IPS-NIHi7 (cell line): ENCODE results near the gene PEMT.

Experiments used
- DNase-seq: peaks from one replicate; pipeline ENCODE4 v3.0.0; 2012; ENCODE audit warnings: mixed read lengths; ENCODE audit errors: extremely low spot score

Gene PEMT

GRCh38 chr17:17514993-17515933, 76.2 kb downstream of the PEMT start:
- peak; percentile 70 for DNase-seq

GRCh38 chr17:17514361-17514992, 77.0 kb downstream of the PEMT start:
- DNase-seq = no peak

DNA sequence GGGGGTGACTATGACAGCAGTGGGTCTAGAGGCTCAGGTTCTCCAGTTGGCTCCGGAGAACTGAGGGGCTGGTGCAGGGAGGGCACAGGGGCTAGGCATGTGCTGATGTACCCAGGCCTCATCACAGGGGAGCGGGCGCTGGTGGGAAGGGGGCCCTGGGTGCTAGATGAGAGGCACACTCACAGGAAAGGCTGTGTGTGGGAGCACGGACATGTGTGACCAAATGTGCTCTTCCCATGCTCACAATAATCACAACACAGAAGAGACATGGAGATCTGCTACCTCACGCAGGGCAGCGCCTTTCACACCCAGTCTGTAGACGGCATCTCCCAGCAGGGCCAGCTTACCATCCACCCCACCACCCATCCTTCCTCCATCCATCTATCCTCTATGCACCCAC, 77.9 kb downstream of the PEMT start:
- DNase-seq = no peak

- DNase-seq = no peak
Observed at GRCh38 chr17:17512866-17513265, 78.6 kb downstream of the PEMT start.

GRCh38 chr17:17511881-17512858, 79.3 kb downstream of the PEMT start:
- DNase-seq = no peak

DNA sequence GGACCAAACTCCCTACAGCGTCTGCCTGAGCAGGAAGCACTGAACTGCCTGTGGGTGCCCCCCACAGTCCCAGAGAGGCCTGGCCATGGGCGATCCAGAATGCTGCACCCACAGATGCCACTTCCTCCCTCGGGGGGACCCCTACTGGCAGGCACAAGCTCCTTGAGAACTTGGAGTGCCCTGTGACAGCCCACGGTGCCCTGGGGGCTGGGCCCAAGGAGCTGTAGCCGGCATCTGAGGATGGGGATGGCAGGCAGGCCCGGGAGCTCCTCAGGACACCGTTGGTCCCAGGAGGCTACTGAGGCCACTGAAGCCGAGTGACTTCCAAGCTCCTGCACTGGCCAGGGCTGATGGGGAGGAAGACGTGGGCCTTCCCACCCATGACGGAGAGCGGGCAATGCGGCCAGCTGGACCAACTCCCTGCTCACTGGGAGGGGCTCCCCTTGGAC, 80.2 kb downstream of the PEMT start:
- no peak for DNase-seq

DNA sequence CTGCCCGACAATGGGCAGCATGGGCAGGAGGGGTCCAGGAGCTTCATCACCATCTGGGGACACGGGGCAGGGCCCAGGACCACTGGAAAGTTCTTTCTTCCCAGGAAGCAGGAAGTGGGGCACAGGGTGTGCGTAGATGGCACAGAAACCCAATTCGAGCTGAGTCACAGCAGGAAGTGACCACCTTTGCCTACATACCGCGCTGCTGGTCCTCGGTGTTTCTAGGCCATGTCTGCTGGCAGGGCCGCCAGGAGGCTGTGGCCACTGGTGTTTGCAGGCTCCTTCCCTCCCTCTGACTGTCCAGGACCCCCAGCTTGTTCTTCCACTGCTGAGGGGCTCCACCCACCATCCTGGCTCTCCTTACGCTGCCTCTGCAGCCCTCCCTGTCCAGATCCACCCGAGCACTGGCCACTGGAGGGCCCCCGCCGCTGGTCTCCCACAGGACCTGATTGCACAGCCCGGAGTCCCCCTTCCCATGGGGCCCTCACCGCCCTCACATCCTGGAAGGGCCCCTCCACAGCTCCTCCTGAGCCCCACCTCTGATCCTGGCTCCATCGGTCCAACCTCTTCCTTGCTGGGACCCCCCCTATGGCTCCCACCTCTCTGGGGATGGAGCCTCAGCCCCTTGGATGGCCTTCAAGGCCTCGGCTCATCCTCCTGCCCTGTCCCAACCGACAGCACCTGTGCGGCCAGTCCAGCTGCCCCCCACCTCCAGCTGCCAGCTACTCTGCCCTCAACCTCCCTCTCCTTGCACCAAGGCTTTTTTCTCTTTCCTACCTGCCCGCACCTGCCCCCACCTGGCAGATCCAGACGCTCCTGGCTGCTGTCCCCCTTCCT, 80.8 kb downstream of the PEMT start:
- no peak for DNase-seq

DNA sequence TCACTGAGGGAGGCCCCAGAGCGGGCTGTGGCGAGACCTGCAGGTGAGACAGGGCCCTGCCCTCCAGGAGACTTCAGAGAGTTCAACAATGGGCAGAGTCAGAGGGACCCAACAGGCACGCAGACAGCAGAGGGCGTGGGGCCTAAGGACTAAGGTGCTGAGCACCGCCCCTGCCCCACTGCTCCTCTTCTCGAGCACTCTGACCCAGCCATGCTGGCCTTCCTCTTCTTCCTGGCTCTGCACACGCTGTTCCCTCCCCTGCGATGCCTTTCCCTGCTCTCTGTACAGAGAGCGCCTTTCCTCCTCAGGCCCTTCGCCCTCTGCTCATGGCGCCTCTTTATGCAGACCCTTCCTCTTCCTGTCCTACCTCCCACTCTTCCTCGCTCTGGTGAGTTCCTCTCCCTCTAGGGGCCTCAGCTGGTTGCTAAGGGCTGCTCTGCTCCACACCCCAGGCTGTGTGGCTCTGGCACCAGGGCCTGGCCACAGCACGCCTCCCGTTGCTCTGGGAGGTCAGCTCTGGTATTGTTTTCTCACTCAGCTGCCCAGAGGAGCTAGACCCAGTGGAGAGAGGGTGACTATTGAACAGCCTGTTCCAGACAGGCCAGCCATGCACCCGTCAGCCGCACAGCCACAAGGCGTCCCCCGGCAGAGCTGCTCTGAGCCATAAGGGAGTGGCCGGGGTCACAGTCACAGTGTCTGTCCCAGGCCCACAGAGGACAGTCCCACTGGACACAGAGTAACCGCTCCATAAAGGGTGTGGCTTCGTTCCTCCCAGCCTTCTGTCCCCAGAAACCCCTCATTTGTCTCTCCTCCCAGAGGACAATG, 81.7 kb downstream of the PEMT start:
- no peak for DNase-seq

GRCh38 chr17:17508646-17509591, 82.6 kb downstream of the PEMT start:
- DNase-seq = no peak

- no peak for DNase-seq
Observed at GRCh38 chr17:17508019-17508535, 83.4 kb downstream of the PEMT start.

GRCh38 chr17:17507465-17508011, 84.0 kb downstream of the PEMT start:
- no peak for DNase-seq

DNA sequence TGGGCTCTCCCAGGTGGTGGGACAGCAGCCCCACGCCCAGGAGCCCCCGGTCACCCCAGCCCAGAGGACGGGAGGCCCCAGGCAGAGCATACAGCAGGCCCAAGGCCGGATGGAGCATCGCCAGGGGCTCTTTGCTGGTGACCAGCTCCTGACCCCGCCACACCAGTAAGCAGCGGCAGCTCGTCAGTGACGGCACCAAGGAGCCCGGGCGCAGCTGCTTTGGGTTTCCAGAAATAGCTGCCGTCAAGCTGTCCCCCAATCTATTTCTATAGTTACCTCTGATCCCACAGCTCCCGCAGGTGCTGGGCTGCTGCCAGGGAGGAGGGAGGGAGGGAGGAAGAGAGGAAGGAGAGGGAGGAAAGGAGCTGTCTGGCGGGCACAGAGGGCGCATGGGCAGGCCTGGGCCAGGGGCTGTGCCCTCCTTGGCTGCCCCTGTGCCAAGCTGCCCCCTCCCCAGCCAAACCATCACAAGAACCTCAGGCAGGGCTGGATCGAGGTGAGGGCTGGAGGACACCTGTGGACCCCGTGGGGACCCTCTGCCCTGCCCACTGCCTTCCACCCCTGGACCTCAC, 84.5 kb downstream of the PEMT start:
- DNase-seq = no peak

- no peak for DNase-seq
Observed at GRCh38 chr17:17506181-17506741, 85.2 kb downstream of the PEMT start.

DNA sequence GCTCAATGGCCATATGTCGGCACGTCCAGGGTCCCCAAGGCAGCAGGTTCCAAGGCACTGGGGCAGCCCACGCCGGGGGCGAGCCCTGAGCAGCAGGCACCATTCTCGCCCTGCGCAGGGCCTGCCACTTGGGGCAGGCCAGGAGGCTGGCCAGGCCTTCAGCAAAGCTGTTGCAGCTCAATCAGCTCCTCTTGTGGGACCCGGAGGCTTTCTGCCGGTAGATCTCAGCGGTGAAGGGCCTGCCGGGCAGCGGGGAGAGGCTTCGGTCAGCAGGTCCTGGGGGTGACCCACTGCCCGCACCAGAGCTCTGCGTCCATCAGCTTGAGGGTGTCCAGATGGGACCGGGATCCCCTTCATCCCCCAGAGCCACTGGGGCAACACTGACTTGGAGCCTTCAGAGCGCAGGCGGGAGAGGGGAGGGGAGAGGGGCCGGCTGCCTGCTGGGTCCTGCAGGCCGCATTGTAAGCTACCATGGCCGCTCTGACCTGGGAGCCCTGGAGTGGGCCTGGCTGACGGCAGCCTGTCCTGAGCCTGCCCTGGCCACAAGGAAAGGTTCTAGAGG, 85.8 kb downstream of the PEMT start:
- DNase-seq = no peak

- DNase-seq = no peak
Observed at GRCh38 chr17:17505151-17505550, 86.4 kb downstream of the PEMT start.

GRCh38 chr17:17504341-17505140, 87.0 kb downstream of the PEMT start:
- no peak for DNase-seq
